Gastrocnemius medialis (tissue), 4 donors: Measurements from ENCODE around the gene RABGAP1.

Experiments used
- POLR2A ChIP-seq, 2 donors: fragments of 450-650 bp; IDR thresholded peaks; one replicate each; pipeline ENCODE4 v1.6.1; 2017; ENCODE audit warnings: antibody characterized with exemption in 2 of 2, mild to moderate bottlenecking in 2 of 2, moderate library complexity in 2 of 2
- TF ChIP-seq, protein P1 (sequence below), 5 experiments: fragments of 450-650 bp in 3 of 5; fragments of 200-600 bp in 2 of 5; sonication (generic) in 2 of 5; IDR thresholded peaks in 4 of 5; conservative IDR thresholded peaks in 1 of 5; 1 replicate in 4 of 5; 2 replicates in 1 of 5; pipeline ENCODE4 v1.5.1; 2016 to 2019; ENCODE audit warnings: antibody characterized with exemption in 5 of 5, mild to moderate bottlenecking in 3 of 5, moderate library complexity in 3 of 5

DNA sequence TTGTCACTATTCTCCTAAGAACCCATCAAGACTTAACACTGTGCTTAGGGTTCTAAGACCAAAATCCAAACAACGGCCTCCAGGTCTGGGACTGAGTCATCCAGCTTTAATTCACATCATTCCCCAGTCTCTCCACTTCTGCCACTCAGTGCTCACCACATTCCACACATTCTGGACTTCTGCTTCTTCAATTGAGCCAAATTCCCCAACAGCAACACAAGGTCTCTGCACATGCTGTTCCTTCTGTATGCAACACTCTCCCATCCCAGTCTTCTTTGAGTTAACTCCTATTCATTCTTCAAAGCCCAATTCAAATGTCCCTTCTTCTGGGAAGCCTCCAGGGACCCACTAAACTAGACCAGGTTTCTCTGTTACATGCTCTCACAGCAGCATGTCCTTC, 190.4 kb downstream of the RABGAP1 start:
- no peak for TF ChIP-seq POLR2A (IDR thresholded peaks at IDR 0.05)
- TF ChIP-seq, protein P1, sequence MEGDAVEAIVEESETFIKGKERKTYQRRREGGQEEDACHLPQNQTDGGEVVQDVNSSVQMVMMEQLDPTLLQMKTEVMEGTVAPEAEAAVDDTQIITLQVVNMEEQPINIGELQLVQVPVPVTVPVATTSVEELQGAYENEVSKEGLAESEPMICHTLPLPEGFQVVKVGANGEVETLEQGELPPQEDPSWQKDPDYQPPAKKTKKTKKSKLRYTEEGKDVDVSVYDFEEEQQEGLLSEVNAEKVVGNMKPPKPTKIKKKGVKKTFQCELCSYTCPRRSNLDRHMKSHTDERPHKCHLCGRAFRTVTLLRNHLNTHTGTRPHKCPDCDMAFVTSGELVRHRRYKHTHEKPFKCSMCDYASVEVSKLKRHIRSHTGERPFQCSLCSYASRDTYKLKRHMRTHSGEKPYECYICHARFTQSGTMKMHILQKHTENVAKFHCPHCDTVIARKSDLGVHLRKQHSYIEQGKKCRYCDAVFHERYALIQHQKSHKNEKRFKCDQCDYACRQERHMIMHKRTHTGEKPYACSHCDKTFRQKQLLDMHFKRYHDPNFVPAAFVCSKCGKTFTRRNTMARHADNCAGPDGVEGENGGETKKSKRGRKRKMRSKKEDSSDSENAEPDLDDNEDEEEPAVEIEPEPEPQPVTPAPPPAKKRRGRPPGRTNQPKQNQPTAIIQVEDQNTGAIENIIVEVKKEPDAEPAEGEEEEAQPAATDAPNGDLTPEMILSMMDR (IDR thresholded peaks at IDR 0.05 in 4 of 5, conservative IDR thresholded peaks at IDR 0.05 in 1 of 5) = no peak
